CD4-positive, alpha-beta T cell treated with Interleukin-4 for 1 hour (primary cell): Measurements from ENCODE around the gene IFIH1.

Experiments
- DNase-seq, 2 donors: peaks; one replicate each; pipeline ENCODE4 v3.0.0-alpha.2; 2020 to 2022

The IFIH1 gene

DNA sequence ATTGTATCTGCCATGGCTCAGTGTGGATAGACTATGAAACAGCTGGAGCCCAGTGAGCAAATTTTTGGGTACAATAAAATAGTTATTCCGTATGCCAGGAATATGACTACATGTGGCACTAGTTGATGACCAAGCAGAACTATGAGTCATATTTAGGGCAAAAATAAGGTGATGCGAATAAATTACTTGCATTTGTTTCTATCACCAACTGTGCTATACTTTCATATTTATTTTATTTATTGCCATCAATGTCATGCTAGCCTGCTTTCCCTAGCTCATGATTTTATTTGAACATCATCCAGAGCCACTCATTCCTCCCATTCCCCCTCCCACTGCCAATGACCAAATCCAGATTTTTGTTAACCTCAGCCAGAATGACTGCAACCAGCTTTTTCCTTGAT lies 61.9 kb downstream of the IFIH1 start:
- no peak for DNase-seq

GRCh38 chr2:162254236-162254871 lies 64.1 kb downstream of the IFIH1 start:
- DNase-seq, result no peak

DNA sequence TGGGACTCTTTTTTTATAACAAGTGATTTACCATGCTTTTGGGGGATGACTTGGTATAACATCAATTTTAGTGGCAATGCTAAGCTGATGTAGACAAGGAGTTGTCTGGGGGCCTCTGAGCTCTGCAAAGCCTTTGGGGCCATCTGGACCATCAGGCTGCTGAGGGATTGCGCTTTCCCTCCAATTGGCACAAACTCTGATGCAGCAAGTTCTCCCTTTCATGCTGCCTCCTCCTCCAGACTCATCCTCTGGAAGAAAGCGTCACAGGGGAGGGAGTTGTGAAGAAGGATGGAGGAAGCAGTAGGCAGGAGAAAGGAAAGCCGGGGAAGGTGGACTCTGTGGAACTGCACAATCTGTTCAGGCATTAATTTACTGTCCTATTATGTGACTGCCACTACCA lies 65.0 kb downstream of the IFIH1 start:
- no peak for DNase-seq

DNA sequence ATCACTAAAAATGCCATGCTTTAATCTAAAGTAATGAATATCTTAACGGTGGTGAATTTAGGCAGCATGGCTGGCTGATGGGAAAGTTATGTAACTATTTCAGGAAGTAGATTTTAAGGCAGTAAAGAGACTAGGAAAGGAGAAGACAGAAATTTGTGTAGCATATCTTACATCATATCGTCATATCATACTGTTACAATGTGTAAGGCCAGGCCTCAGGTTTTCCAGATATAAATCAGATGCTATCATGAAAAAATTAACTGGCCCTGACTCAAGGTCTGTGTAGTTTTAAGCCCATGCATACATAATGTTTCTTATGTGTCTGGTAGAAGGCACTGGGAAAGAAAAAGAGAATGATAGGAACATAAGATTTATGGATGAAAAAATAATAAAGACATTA lies 66.3 kb downstream of the IFIH1 start:
- DNase-seq, result no peak

DNA sequence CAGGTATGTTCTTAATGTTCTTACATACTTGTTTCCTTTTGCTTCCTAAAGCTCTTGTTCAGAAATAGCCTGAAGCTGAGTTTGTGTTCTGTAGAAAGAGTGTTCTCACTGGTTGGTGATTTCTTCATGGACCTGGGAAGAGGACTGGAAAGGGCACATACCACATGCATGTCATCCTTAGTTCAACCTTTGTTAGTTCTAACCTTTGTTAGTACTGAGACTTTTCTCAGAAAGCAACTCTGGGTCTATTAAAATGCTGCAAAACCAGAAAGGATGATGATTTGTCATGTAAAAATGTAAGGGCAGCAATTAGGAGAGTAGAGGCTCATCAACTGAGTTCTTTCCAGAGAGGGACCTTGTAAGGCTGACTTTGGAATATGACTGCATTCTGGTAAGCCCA lies 72.7 kb downstream of the IFIH1 start:
- DNase-seq, result no peak

DNA sequence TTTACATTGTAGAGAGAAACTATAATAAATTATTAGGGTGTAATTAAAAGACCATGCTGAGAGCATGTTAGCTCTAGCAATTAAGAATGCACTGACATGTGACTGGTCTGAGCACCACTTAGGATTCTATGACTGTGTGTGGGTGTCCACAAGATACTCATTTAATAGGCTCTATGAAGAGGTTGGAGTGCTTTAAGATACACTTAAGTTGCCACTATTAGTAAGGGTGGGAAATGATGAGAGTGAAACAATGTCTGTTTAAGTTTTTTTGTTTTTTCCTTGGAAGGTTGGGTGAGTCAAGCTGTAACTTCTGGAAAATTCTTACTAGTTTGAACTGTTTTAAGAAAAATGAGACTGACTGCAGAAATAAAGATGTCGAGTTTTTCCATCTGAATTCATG lies 73.4 kb downstream of the IFIH1 start:
- DNase-seq, result no peak

- DNase-seq, result no peak
Measured at GRCh38 chr2:162244541-162245031, 73.9 kb downstream of the IFIH1 start.

- DNase-seq, result no peak
Measured at GRCh38 chr2:162243715-162244114, 74.8 kb downstream of the IFIH1 start.

DNA sequence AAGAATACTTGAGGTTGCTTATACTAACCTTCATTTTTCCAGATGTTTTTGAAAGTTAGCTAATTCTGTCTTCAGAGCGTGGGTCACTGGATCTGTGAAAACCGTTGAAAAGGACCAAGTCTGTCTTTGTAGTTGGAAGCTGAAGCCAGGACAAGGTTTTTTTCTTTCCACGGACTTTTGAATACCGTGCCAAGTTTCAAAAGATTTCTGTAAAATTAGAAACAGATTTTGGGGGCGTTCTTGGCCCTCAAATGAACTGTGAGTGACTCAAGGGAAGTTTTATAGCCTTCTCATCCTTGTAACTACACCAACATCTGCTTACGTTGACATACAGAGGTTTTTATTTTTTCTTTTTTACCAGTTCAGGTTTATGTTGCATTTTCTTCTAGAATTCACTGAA lies 75.2 kb downstream of the IFIH1 start, which contains the start of gene FAP:
FAP (minus strand) TSS at position 152 of the 400 bp plus-strand sequence; CDS start at position 34, 118 bp downstream.
- DNase-seq, result no peak

DNA sequence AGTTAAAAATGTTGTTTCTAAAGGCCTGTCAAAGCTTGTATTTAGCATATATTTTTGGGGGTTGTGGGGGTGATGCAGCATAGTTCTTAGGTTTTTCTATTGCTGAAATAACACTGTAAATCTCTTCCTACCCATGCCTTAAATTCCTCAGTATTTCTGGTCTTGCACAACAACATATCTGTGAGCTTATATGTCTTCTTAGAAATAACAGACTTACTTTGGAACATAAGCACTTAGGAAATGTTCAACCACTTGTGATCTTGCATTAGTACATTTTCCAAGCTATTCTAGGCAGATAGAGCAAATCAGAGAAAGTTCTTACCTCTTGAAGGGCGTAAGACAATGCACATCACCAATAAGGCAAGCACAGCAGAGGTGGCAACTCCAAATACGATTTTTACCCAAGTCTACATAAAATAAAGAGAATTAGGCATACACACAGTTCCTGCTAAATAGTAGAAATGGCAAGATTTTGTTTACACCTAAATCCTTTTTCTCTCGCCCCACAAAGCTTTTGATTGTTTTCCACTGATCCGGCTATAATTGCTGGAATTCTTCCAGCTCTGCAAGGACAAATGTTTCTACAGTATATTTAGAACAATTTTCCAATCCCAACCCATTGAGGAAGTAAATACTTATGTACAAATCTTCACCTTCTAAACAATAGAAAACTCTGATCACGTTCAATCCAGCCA lies 75.8 kb downstream of the IFIH1 start:
- DNase-seq, result no peak

- DNase-seq, result no peak
Measured at GRCh38 chr2:162241571-162241970, 76.9 kb downstream of the IFIH1 start.

GRCh38 chr2:162234620-162235462 lies 83.6 kb downstream of the IFIH1 start:
- no peak for DNase-seq

- DNase-seq, result no peak
Measured at GRCh38 chr2:162233197-162233596, 85.3 kb downstream of the IFIH1 start.

DNA sequence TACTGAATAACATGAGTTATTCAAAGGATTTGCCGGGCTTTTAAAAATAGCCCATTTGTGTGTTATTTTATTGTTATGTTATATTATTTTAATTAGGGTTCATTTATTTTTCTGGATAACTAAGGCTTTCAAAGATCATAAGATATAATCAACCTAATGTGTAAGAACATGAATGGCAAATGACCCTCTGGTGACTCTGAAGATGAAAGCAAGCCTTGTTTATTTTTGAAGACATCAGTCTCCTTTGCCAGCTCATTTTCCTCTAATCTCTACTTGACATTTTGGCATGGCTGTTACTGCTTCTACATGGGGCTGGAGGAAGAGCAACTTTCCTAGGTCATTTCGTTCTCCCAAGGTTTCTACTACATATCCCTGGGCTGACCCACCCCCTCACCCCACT lies 85.8 kb downstream of the IFIH1 start:
- DNase-seq, result no peak

- DNase-seq, result no peak
Measured at GRCh38 chr2:162232027-162232426, 86.5 kb downstream of the IFIH1 start.

DNA sequence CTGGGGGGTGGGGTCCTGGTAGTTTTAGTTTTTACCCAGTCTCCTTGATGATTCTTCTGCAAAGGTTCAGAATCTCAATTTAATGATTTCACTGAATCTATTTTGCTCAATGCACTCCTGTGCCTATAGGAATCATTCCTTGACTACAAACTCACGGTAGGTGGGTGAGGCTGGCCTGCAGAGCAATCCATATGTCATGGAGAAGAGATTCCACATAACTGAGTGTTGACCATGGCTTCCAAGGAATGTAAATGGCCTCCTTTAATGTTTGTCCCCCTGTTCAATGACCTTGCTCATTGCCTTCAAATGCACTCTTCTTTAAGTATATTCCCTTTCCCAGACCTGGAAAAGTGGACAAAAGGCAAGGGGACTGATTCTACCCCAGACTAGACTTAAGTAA lies 87.7 kb downstream of the IFIH1 start:
- DNase-seq, result no peak

GRCh38 chr2:162226836-162227235 lies 91.6 kb downstream of the IFIH1 start:
- no peak for DNase-seq

GRCh38 chr2:162221064-162221463 lies 97.4 kb downstream of the IFIH1 start:
- DNase-seq, result peak; percentile 50 to 53

- DNase-seq, result no peak
Measured at GRCh38 chr2:162220368-162220767, 98.1 kb downstream of the IFIH1 start.

GRCh38 chr2:162219426-162219825 lies 99.1 kb downstream of the IFIH1 start:
- DNase-seq, result no peak

DNA sequence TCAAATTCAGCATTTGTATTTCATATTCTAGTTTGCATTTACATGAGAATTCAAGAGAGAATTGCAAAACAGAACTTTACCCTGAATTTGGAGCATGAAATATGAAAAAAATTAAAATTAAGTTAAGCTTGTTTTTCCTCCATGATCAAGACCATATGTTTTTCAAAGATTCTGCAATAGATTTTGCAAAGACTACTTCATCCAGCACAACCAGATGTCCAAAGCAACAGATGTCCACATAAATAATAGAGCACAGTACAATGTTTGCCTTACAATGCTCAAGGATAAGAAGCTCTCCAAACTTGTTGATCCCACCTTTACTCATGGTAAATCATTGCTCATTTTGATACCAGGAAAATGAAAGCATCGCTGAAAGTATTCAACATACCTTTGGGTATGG lies 100.9 kb downstream of the IFIH1 start:
- DNase-seq, result no peak
